HG02973 (cell line): Measurements from ENCODE around the gene CRTAC1.

ENCODE experiments used
- ATAC-seq: cut with Tn5 transposase; IDR thresholded peaks from one replicate; pipeline ENCODE4 v1.9.1; 2021; ENCODE audit warnings: moderate library complexity; ENCODE audit not compliant: unreplicated experiment

The CRTAC1 gene

GRCh38 chr10:97974526-97975525, 55.6 kb downstream of the CRTAC1 start:
- ATAC-seq = no peak

DNA sequence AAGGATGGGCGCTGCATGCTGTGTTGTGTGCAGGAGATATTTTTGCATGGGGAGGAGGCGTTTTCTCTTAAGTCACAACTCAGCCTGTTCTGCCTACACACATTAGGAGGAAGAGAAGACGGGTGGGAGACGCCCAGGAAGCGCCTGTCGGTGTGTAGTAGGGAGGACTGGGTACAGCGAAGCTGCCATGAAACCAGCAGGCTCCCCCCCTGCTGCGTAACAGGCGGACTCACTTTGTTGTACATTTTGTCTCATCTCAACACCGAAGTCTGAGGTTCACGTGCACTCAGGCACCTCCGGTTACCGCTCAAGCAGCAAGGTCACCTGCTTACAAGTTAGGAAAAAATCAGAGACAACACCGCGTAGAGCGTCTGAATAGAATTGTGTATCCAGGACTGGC, 56.3 kb downstream of the CRTAC1 start:
- no peak for ATAC-seq

- no peak for ATAC-seq
Measured at GRCh38 chr10:97969538-97970079, 60.8 kb downstream of the CRTAC1 start.

GRCh38 chr10:97964748-97965147, 65.7 kb downstream of the CRTAC1 start:
- no peak for ATAC-seq

GRCh38 chr10:97961945-97962344, 68.5 kb downstream of the CRTAC1 start:
- no peak for ATAC-seq

- ATAC-seq = no peak
Measured at GRCh38 chr10:97960269-97961056, 70.0 kb downstream of the CRTAC1 start.

GRCh38 chr10:97949462-97949861, 81.0 kb downstream of the CRTAC1 start:
- no peak for ATAC-seq

- no peak for ATAC-seq
Measured at GRCh38 chr10:97948822-97949221, 81.6 kb downstream of the CRTAC1 start.

GRCh38 chr10:97944772-97945171, 85.6 kb downstream of the CRTAC1 start:
- ATAC-seq = no peak

DNA sequence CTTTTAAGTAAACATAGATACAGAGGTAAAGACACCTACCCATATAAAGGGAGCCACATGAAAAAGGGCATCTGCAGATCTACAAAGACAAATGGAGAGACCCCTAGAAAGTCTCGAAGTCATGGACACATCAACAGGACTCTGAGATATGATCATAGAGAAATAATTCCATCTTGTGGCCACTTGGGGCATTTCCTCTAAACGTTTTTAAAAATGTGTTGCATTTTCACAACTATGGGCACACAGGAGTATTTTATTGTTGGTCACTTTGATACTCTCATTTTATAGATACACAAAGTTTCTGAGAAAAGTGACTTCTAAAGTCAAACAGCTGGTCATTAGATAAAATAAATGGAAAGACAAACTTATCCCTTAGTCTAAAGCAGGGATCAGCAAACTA, 87.1 kb downstream of the CRTAC1 start:
- no peak for ATAC-seq

GRCh38 chr10:97940534-97940933, 89.9 kb downstream of the CRTAC1 start:
- ATAC-seq = no peak

DNA sequence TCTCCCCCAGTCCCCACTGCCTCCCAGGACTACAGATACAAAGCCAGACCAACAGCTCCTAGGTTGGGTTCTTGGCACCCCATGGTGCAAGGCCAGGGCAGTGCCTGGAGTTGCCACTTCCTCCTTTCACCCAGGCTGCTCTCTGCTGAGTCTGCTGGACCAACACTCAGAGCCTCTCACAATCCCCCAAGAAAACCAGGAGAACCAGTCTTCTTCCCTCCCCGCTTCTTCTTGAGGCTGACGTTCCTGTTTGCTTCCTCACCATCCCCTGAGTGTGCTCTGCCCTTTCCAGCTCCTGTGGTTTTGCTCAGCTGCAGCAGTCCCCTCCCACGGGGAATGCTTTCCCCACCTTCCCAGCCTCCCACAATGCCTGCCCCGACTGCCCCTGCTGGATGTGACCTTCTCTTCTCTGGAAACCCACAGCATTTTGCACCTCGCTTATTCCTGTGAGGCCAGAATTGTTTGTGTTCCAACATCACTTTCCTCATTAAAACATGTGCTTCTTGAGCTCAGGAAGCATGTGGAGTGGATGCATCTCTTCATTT, 90.9 kb downstream of the CRTAC1 start:
- ATAC-seq = no peak

GRCh38 chr10:97937928-97938327, 92.5 kb downstream of the CRTAC1 start:
- no peak for ATAC-seq

GRCh38 chr10:97937054-97937453, 93.4 kb downstream of the CRTAC1 start:
- no peak for ATAC-seq

DNA sequence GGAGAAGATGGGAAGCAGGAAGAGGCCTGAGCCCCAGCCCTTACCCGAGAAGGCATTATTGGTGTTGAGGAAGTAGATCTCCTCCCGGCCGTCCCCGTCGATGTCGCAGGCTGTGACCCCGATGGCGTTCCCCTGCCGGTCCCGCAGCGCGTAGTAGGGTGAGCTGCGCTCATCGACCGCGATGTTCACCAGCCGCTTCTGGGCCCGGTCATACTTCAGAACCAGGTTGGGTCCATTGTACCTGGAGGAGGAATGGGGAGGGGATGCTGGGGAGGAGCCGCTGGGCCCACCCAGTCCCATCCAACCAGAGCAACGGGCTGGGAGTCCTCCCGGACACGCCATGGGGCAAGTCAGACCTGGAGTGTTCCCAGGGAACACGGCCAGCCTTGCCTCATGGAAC, 94.3 kb downstream of the CRTAC1 start:
- no peak for ATAC-seq

- ATAC-seq = no peak
Measured at GRCh38 chr10:97932932-97933530, 97.4 kb downstream of the CRTAC1 start.

DNA sequence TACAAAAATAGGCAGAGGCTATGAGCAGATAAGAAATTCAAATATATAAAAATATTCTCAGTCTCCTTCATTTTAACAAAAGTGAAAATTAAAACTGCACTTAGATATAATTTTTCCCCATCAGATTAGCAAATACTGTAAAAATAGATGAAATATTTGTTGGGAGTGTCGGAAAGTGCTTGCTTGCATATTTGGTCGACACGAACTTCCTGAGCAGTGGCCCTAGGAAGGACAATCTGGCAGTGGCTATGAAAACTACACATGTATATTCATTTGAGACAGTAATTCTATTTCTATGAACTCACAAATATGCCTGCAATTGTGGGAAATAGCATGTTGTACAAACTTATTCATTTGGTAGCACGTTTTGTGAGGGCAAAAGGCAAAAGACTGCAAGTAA, 99.4 kb downstream of the CRTAC1 start:
- ATAC-seq = no peak

GRCh38 chr10:97928897-97929296, 101.5 kb downstream of the CRTAC1 start:
- ATAC-seq = no peak

- ATAC-seq = no peak
Measured at GRCh38 chr10:97927622-97928021, 102.8 kb downstream of the CRTAC1 start.

DNA sequence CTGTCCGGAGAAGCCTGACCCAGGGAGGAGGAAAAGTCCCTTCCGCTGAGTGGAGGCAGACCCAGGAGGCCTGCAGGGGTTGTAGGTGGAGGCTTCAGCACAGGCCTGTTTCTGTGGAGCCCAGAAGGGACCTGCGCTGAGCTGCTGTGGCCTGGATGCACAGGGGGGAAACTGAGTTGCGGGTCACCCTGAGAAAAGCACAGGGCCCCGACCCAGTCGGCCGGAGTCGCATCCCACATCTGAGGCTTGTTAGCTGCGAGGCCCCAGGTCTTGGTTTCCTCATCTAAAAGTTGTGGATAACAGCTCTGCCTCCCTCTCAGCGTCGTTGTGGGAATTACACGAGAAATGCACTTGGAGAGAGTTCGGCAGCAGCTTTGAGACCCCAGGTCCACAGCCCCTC, 104.4 kb downstream of the CRTAC1 start:
- ATAC-seq = no peak
